GOT3 (cell line): ENCODE data around the gene CCDC178.
"Not testable (repeated sequence)": the region's sequence is repeated elsewhere in the genome, so short reads cannot be mapped to it uniquely, and the experiment has no call there.

Experiments
- DNase-seq: peaks from one replicate; lab custom pipeline; 2025; ENCODE audit warnings: mixed read lengths; lab: John Stamatoyannopoulos, UW

Gene CCDC178, protein sequence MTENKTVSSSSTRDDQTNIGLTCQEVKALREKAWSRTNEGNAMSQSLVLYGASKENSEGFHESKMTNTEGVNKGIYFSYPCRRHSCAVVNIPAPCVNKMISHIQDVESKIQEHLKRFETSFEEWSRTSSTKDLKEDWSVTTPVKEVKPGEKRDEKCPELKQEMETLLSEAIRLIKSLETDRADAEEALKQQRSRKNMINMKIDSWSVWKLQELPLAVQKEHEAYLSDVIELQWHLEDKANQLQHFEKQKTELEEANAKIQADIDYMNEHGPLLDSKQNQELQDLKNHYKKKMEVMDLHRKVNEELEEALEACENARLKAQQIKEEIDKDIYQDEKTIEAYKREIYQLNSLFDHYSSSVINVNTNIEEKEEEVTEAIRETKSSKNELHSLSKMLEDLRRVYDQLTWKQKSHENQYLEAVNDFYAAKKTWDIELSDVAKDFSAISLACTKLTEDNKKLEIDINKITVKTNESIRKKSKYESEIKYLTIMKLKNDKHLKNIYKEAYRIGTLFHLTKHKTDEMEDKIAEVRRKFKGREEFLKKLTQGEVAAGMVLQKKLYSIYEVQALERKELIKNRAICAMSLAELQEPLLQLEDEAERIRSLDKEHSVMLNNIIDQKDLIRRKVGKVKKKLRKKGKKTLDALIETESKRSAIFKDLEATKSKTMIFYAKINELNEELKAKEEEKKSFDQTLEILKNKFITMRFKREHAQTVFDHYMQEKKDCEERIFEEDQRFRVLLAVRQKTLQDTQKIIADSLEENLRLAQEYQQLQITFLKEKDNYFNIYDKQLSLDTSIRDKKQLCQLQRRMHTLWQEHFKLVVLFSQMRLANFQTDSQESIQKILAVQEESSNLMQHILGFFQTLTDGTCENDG

GRCh38 chr18:33440060-33441043, at the start of gene CCDC178:
TSS of gene CCDC178 (minus strand) at chr18:33440721. CDS start at chr18:33412088, 28,633 bp downstream.
- DNase-seq = no peak

GRCh38 chr18:33483908-33484307, 43.4 kb upstream of the CCDC178 start:
- DNase-seq = no peak

- DNase-seq = no peak
Measured at GRCh38 chr18:33472509-33472908, 32.0 kb upstream of the CCDC178 start.

- no peak for DNase-seq
Measured at GRCh38 chr18:33470216-33470615, 29.7 kb upstream of the CCDC178 start.

- no peak for DNase-seq
Measured at GRCh38 chr18:33469699-33470098, 29.2 kb upstream of the CCDC178 start.

DNA sequence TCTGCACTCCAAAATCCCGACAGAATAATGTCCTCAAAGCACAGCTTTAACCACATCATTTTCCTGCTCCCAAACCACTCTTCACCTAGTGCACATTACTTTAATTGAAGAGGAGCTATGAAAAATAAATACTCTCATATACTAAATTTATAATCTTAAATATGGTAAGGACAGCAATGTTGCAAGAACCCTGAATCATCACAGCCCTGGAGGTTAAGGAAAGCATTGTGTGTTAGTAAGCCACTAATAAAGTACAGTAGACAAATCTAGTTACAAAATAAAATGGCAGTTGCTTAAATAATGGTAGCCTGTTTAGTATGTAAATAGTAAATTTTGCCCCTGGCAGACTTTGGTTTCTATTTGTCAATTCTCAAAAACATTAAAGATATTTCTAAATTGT, 27.0 kb upstream of the CCDC178 start:
- DNase-seq = no peak

DNA sequence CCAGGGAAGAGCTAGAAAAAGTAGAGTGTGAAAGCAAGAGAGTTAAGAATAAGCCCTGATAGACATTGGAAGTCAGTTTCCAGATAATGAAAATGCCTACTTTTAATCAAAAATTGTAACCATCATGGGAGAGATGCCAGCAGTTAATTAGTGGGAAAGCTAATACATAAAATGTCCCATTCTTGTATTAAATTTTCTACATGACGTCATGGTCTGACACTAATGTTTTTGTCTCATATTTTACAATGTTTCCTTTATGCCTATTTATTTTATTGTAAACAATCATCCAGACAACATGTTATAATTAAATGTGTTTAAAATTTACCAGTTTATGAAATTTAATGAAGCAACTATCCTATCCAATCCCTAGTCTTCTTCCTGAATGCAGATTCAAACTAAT, 26.3 kb upstream of the CCDC178 start:
- no peak for DNase-seq

DNA sequence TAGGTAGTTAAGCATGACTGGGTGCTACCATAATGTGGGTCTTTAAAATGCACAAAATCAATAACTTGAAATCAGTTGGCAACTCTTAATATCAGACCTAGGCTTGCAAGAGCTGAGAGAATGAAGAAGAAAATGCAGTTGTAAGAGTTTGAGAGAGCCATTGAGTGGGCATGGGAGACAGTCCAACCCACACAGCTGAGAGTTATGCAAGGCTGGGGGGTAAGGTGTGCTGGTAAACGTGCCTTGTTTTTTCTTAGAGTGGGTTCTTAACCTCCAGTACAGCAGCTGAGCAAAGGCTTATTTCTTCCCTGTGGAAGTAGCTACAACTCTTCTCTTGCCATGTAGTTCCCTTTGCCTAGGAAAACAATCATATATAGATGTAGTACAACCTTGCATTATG, 20.2 kb upstream of the CCDC178 start:
- DNase-seq = no peak

GRCh38 chr18:33459612-33460011, 19.1 kb upstream of the CCDC178 start:
- DNase-seq = no peak

DNA sequence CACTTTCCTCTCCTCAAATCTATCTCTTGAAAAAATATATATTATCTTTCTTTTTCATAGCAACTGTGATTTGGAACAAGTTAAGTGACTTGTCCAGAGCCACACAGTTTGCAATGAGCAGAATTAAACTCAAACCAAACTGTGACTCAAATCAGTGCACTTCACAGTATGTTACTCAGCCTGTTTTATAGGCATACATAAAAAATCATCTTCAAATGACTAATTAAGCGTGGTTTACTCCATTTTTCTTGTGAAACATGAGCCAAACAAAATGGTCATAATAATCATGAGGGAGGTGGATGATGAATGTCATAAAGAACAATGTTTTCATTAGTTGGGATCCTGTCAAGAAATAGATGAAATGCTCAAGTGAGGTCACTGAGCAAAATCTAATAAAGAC, 6.1 kb upstream of the CCDC178 start:
- DNase-seq = no peak

DNA sequence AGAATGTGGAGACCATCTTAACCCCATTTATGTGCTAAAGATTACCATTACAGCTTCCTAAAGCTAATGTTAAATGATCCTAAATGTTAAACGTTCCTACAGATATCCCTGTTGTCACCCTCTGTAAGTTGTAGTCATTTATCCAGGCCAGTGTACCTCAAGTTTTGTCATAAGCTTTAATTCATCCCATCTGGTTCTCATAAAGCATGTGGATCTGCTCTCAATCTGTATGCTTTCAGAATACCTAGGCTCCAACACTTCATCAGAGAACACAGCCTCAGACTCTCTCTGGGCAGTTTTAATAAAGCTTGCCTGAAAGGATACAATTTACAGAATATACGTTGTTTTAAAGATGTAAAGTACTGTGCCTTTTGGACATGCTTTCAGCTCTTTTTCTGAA, 4.2 kb upstream of the CCDC178 start:
- DNase-seq = no peak

DNA sequence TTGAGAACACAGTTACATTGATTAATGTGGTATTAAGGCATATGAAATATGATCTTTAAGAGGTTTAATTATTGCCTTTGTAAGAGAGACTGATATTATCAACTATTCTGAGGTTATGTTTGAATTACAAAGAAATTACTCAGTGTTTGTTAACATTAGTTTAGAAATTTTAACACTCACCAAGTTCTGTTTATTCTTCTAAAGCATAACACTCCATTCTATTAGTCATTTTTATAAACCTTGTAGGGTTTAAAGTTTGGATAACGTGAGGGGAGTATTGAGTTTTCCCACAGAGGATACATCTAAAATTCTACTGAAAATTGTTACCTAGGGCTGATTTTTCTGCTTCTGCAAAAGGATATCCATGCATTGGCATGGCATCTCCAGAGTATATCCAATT, 7.7 kb downstream of the CCDC178 start:
- no peak for DNase-seq

- DNase-seq = no peak
Measured at GRCh38 chr18:33427549-33427948, 13.0 kb downstream of the CCDC178 start.

DNA sequence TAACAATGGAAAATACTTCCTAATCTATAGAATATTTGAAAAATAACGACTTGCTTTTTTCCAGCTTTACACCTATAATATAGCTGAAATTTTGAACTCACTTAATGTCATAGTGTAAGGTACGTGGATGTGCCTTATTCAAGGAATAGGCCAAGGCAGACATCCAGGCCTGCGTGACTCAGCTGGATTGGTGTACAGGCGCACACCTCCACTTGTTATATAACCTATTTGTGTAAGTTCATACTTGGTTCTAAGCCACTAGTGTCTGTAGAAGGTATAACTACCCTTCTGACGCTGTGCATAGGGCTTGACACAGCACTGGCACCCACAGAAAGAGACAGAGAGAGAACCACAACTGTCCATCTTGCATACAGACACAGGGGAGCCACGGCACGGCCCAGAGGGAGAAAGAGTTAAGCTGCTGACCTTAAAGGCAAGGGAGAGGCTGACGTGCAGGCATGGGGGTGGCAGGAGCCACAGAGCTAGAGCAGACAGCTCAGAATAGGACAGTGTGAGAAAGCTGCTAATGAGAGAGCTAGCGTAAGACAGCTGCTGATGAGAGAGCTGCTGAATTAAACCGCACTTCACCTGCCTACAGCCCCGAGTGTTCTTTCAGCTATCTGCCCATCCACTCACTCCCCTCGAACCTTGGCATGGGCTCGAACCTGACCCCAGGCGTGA, 16.1 kb downstream of the CCDC178 start:
- DNase-seq = no peak

DNA sequence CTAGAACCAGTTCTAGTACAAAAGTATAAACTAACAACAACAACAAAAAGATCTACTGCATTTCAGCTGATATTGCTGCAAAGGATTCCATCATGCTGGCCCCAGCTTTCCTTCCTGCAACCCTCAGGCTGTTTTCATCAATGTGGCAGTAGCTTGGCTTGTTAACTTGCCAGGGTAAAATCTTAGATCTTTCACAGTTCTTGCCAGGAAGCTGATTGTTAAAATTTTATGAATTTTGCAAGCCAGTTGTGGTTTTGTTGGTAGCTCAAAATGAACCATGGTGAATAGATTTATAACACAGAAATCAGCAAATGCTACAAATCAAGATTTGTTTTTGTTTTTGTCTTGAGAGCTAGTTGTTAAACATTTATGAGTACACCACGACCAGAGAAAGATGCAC, 19.3 kb downstream of the CCDC178 start:
- no peak for DNase-seq

DNA sequence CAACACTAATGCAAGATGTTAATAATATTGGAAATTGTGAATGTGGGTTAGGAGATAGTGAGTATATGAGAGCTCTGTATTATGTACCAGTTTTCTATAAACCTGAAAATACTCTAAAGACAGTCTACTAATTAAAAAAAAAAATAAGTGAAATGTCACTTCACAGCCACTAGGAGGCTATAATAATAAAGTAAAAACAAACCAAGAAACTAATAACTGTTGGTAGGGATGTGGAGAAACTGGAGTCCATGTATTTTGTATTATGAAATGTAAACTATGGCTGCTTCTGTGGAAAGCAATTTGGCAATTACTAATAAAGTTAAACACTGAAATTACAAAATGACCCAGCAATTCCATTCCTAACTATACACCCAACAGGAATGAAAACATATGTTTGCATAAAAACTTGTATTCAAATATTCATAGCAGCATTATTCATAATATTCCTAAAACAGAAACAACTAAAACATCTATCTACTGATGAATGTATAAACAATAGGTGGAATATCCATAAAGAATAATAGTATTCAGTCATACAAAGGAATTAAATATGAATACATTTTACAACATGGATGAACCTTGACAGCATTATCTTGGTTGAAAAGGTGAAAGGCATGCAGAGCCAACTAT, 36.2 kb downstream of the CCDC178 start:
- no peak for DNase-seq

DNA sequence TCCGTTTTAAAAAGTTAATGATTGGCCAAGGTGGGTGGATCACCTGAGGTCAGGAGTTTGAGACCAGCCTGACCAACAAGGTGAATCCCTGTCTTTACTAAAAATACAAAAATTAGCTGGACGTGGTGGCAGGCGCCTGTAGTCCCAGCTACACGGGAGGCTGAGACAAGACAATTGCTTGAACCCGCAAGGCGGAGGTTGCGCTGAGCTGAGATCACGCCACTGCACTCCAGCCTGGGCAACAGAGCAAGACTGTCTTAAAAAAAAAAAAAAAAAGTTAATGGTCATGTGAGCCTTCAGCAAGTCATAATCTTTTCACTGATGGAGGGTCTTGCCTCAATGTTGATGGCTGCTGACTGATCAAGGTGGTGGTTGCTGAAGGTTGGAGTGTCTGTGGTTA, 41.6 kb downstream of the CCDC178 start:
- not testable (repeated sequence) for DNase-seq

DNA sequence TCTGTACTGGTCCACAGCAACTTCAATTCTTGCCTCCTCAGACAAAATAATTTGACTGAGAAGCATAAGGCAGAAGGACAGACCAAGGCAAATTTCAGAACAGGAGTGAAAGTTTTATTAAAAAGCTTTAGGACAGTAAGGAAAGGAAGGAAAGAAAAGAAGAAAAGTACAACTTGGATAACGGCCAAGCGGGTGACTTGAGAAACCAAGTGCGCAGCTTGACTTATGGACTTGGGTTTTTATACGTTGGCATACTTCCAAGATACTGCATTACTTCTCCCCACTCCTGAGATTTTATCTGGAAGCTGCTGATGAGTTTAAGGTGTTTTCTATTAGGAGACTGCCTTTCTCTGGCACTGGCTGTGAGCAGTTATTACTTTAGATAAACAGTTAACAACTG, 64.7 kb downstream of the CCDC178 start:
- DNase-seq = no peak

DNA sequence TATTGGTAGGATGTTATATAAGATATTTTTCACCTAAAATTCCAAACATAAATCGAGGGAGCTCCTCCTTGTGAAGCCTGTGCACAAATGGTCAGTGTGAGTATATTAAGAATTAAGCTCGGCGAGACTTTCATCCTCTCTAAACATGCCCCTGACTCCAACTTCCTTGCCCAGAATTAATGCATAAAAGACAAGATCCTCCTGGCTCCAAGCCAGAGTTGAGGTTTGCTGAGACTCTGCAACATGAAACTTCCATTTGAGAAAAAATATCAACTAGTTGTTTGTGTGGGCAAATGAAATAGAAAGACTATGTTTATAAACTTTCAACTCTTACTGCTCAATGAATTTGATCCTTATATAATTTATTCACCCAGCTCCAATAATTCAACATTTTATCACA, 68.1 kb downstream of the CCDC178 start:
- DNase-seq = no peak

DNA sequence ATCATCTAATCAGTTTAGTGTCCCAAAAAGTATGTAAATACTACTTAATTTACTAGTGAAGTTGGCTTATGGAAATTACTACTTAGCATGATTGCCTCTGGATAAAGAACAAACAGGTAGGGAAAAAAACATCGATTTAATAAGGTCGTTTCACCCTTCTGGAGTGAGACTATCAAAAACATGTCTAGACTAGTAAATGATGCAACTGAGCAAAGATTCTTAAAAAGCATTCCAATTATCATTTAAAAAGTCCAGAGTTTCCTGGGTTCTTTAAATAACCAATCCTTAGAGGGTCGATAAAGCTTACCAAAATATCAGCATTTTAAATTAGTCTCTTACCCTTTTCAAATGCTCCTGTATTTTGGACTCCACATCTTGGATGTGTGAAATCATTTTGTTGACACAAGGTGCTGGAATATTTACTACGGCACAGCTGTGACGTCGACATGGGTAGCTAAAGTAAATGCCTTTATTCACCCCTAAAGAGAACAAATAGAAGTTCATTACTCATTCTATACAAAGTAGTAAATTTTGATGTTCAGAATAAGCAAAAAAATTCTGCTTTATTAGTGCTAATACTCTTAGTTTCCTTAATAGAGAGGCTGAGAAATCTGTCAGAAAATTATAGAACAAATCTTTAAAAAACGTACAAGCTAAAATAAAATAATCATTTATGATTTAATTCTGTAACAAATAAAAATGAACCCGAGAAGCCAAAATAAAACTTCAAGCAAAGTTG, 70.6 kb downstream of the CCDC178 start:
- no peak for DNase-seq
